GM18870 (cell line): ENCODE results near the gene LTK.
"Not testable (repeated sequence)": the region's sequence is repeated elsewhere in the genome, so short reads cannot be mapped to it uniquely, and the experiment has no call there.

Source experiments
- ATAC-seq: cut with Tn5 transposase; IDR thresholded peaks from one replicate; pipeline ENCODE4 v1.9.1; 2021; ENCODE audit warnings: moderate library complexity; ENCODE audit not compliant: unreplicated experiment

The LTK gene

DNA sequence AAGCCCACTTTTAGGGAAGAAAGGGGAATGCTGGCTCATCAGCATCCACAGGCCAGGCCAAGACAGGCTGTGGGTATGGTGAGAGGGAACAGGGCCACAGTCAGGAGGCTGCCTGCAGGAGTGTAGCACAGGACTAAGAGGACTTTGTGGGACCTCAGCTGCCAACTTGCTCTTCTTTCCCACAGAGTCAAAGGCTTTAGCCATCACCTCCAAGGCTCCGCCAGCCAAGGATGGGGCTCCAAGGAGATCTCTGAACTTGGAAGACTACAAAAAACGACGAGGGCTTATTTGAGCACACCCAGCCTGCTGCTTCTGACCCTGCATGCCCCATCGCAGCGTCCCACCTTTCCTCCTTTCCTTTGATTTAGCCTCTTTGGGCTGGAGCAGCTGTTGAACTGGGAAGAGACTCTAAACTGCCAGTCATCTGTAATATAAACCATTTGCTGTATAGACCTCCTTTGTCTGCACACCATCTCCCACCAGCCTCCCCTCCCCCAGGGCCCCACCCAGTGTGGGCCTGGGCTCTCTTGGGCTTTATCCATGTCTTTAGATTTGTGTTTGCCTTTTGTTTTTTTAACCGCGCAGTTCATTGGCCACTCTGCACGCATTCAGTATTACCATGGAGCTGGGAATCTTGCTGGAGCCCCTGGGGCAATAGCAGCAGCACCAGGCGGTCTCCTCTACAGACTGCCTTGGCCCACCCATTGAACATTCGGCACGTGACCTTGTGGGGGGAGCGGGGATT lies 33.1 kb downstream of the LTK start:
- no peak for ATAC-seq

DNA sequence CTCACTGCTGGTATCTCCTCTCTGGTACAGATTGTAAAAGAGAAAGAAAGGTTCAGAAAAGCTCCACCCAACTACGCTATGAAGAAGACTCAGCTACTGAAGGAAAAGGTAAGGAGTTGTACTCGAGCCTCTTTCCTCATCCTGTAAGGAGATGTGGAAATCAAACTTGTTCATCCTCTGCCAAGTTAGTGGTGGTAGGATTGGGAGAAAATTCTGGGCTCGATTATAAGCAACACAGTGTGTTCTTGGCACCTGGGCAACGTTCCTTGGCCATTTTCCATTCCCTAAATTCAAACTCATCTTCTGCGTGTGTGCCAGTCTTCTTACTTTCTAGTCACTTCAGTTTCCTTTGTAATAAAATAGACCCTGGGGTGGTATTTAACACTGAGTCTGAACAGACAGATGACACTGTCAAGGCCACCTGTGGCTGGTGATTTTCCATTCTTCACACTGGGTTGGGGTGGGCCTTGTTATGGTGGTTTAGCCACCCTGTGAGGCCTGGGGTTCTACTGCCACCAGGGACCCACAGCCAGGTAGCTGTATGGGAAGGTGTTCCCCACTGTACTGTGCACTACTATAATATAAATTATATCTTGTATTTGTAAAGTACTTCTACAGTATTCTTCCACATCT lies 37.1 kb downstream of the LTK start:
- ATAC-seq: no peak

DNA sequence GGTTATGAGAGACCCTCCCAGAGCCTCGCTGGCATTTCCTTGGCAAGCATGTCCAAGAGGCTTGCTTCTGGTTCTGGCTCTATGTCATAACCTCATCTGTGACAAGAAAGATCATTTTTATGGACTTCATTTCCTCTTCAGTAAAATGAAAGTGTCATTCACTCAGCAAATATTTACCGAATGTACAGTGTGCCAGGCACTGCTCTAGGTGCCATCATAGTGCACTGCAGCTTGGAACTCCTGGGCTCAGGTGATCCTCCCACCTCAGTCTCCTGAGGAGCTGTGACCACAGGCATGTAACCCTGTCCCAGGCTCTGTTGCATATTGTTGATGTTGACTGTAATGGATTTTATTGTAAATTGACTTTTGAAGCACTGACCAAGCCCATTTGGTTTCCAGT lies 38.7 kb downstream of the LTK start:
- no peak for ATAC-seq

DNA sequence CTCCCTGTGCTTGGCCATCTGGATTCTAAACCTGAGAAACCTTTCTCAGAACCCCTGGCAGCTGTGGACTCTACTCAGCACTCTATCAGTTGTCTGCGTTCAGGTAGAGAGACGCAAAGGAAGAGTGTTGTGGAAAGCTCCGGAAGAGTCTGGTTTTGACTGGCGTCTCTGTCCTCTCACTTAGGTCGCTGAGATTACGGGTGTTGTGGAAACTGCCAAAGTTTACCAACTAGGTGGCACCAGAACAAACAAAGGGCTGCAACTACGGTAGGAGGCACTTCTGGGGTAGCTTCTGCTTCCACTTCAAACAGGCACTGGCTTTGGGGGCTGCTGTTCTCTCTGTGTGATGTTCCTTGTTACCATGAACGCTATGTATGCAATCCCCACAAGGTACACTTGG lies 39.2 kb downstream of the LTK start:
- no peak for ATAC-seq

DNA sequence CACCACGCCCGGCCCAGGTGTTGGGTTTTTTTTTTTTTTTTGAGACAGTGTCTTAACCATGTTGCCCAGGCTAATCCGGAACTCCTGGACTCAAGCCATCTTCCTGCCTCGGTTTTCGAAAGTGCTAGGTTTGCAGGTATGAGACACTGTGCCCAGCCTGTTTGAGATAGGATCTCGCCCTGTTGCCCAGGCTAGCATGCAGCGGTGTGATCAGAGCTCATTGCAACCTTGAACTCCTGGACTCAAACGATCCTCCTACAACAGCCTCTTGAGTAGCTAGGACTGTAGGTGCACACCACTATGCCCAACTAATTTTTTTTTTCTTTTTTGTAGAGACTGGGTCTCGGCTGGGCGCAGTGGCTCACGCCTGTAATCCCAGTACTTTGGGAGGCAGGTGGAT lies 40.2 kb downstream of the LTK start:
- no peak for ATAC-seq

DNA sequence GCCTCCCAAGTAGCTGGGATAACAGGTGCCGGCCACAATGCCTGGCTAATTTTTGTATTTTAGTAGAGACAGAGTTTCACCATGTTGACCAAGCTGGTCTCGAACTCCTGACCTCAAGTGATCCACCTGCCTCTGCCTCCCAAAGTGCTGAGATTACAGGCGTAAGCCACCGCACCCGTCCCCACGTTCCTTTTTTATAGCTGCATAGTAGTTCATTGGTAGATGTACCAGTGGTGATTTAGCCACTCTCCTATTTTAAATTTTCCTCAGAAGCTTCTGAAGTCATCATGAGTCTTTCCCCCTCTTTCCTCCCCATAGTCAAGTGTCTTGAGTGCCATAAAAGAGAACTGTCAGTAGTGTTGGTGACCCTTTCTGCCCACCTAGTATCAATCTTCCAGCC lies 44.0 kb downstream of the LTK start:
- ATAC-seq: not testable (repeated sequence)

DNA sequence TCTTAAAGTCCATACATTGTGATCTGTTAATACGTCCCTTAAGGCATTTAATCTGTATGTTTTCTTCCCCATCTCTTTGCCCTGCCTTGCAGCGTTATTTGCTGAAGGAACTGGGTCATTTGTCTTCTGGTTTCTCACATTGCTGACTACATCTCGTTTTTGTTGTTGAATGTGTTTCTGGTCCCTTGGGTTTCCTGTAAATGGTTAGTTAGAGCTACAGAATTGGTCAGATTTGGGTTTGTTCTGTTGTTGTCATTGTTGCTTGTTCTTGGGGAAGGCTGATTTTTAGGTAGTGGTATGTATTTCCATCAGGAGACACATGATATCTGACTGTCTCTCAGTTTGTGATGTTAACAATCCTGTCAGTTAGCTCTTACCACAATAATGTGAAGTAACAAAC lies 46.9 kb downstream of the LTK start:
- ATAC-seq: no peak

DNA sequence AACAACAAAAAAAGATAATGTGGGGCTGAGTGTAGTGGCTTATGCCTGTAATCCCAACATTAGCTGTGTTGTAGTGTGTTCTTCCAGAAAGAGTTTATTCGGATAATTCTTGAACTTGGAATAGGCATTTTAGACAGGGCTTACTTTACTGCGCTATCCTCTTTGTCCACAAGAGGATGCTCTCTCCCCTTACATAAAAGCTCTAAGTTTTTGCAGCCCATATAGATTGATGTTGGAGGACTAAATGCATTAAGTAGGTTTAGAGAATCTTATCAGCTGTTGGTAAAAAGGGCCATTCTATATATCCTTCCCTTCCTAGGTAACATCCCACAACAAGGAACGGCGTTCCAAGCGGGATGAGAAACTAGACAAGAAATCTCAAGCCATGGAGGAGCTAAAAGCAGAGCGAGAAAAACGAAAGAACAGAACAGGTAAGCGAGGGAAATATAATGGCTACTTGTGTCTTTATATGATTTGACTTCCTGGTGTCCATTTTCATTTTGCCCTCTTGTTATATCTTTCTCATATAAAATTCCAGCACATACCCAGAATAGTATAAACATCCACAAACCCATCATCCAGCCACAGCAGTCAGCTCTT lies 47.7 kb downstream of the LTK start:
- no peak for ATAC-seq

DNA sequence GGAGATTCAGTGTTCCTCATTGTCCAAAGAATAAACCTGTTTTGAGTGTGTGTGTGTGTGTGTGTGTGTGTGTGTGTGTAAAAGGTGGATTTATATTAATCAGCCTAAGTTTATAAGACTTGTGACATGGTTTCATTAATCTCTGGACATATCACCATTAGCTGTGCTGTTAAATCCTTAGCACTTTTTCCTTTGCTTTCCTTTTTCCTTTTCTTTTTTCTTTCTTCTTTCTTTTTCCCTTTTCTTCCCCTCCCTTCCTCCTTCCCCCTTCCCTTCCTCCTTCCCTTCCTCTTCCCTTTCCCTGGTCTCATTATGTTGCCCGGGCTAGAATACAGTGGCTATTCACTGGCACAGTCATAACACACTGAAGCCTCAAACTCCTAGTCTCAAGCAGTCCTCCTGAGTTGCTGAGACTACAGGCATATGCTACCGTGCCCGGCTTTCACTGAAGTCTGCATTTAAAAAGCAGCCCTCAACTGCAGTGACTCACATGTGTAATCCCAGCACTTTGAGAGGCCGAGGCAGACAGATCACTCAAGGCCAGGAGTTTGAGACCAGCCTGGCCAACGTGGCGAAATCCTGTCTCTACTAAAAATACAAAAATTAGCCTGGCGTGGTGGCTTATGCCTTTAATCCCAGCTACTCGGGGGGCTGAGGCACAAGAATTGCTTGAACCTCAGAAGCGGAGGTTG lies 48.6 kb downstream of the LTK start:
- ATAC-seq: no peak

DNA sequence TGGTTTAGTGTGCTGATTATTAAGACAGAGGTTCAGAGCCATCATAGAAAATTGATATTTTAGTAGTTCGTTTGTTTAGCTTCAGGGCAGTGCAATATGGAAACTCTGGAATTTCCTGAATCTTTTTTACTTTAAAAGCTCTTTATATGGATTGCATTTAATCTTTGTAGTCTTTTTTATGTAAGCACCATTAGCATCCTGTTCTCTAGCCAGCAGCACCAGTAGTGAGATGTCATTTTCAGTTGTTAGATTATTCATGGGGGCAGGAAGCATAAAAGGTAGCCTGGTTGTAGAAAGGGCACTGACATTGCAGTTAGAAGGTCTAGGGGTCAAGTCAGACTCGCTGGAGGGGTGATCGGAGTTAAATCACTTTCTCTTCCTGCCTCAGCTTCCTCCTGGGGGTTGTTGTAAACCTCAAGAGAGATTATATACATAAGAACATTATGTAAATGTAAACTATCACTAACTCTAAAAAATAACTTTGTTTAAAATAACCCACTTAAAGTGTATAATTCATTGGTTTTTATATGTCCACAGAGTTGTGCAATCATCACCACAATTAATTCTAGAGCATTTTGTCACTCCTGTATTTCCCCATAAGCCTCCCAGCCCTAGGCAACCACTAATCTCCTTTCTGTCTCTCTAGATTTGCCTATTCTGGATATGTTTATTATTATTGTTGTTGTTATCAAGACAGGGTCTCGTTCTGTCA lies 51.4 kb downstream of the LTK start:
- no peak for ATAC-seq
